K562 (cell line): ENCODE data around the gene MYO18A. TPM values are rescaled to one million over a fixed set of nuclear protein-coding genes. Genes with fewer than 3 reads are reported as not detected.

ENCODE experiments used
- BRD4 ChIP-seq: fragments of 200-600 bp; sonication (generic); IDR thresholded peaks from 2 replicates; pipeline ENCODE4 v1.6.1; 2017; ENCODE audit warnings: inconsistent platforms
- CBX2 ChIP-seq: fragments of 200-600 bp; sonication (generic); IDR thresholded peaks from one replicate; pipeline ENCODE4 v1.6.1; 2012; ENCODE audit warnings: mild to moderate bottlenecking, low read length, inconsistent platforms; ENCODE audit not compliant: insufficient read depth, poor library complexity, severe bottlenecking
- CHD4 ChIP-seq: fragments of 200-600 bp; sonication (generic); IDR thresholded peaks from 3 replicates; pipeline ENCODE4 v1.6.1; 2012; ENCODE audit warnings: low read depth, mild to moderate bottlenecking, mixed read lengths, low read length, inconsistent platforms; ENCODE audit not compliant: insufficient read depth, insufficient replicate concordance, poor library complexity, severe bottlenecking
- E2F5 ChIP-seq: sonication (generic); formaldehyde crosslinking; IDR thresholded peaks from 2 replicates; pipeline ENCODE4 v1.8.0; 2022; ENCODE audit warnings: mild to moderate bottlenecking, missing genetic modification reagents
- ESRRB ChIP-seq: fragments of 250-450 bp; sonication (Bioruptor Pico); IDR thresholded peaks from 2 replicates; pipeline ENCODE4 v1.5.0; 2020; ENCODE audit warnings: mild to moderate bottlenecking, moderate library complexity, borderline replicate concordance
- HNRNPH1 ChIP-seq: fragments of 200-400 bp; formaldehyde crosslinking; optimal IDR thresholded peaks from 2 replicates; pipeline ENCODE3; 2017; ENCODE audit warnings: low read depth, mild to moderate bottlenecking, low read length, moderate library complexity
- ID3 ChIP-seq, 2 experiments: fragments of 250-450 bp in 1 of 2; fragments of 450-650 bp in 1 of 2; sonication (Bioruptor Pico) in 1 of 2; IDR thresholded peaks; 2 replicates each; pipeline versions ENCODE4 v1.6.1 to v1.8.0; 2016 to 2021; ENCODE audit warnings: mild to moderate bottlenecking in 2 of 2, moderate library complexity in 2 of 2, missing compliant biosample characterization in 1 of 2, missing genetic modification characterization in 1 of 2
- MLX ChIP-seq, 2 experiments: fragments of 450-650 bp in 1 of 2; sonication (generic) in 1 of 2; formaldehyde crosslinking; conservative IDR thresholded peaks; 2 replicates each; pipeline versions ENCODE4 v1.4.0 to v1.8.1; 2020 to 2022; ENCODE audit warnings: mild to moderate bottlenecking in 1 of 2, missing genetic modification reagents in 1 of 2
- NEUROD1 ChIP-seq: fragments of 150-350 bp; IDR thresholded peaks from 2 replicates; pipeline ENCODE4 v1.6.1; 2014; ENCODE audit warnings: borderline replicate concordance, low read length, low read depth; ENCODE audit not compliant: partially characterized antibody
- RNF2 ChIP-seq: sonication (generic); IDR thresholded peaks from 2 replicates; pipeline ENCODE4 v1.6.1; 2016
- SNAPC5 ChIP-seq: fragments of 250-450 bp; sonication (Bioruptor Pico); IDR thresholded peaks from 2 replicates; pipeline ENCODE4 v1.8.0; 2021; ENCODE audit warnings: moderate library complexity, mild to moderate bottlenecking, inconsistent platforms
- SUPT5H ChIP-seq: fragments of 450-650 bp; IDR thresholded peaks from 2 replicates; pipeline ENCODE4 v1.6.1; 2016
- ZBTB17 ChIP-seq: fragments of 450-650 bp; formaldehyde crosslinking; IDR thresholded peaks from 2 replicates; pipeline ENCODE4 v1.4.0; 2020; ENCODE audit warnings: mild to moderate bottlenecking
- ZBTB40 ChIP-seq, 2 experiments: fragments of 450-650 bp in 1 of 2; sonication (generic) in 1 of 2; formaldehyde crosslinking in 1 of 2; IDR thresholded peaks; 2 replicates each; pipeline versions ENCODE4 v1.7.1 to v1.9.0; 2016 to 2022; ENCODE audit warnings: inconsistent platforms in 1 of 2, mild to moderate bottlenecking in 1 of 2, missing genetic modification reagents in 1 of 2
- ZNF282 ChIP-seq: sonication (generic); formaldehyde crosslinking; IDR thresholded peaks from 2 replicates; pipeline ENCODE4 v1.8.1; 2023; ENCODE audit warnings: missing genetic modification reagents
- ZNF766 ChIP-seq: fragments of 200-800 bp; sonication (Bioruptor generic); conservative IDR thresholded peaks from 2 replicates; pipeline ENCODE4 v1.6.1; 2016; ENCODE audit warnings: missing genetic modification characterization, missing compliant biosample characterization
- polyA plus RNA-seq, 8 experiments: library from polyadenylated mRNA; depleted of rRNA in 4 of 8; stranded (reverse) in 5 of 8; unstranded in 3 of 8; fragments of >200 nt; fragmentation: Nextera tagmentation in 2 of 8; fragmentation: Illumina TruSeq in 1 of 8; extraction: Ambion mirVana in 2 of 8; extraction: Trizol in 1 of 8; gene quantifications; 2 replicates each; pipeline versions ENCODE4 v1.2.1 to v1.2.3, GENCODE V29; 2011 to 2014; ENCODE audit warnings: inconsistent platforms in 1 of 8, missing spikeins in 1 of 8
- total RNA-seq, 7 experiments: library from RNA; depleted of rRNA in 6 of 7; stranded (reverse); fragments of >200 nt in 6 of 7; fragmentation: Illumina TruSeq in 2 of 7; extraction: Trizol in 2 of 7; gene quantifications; 2 replicates each; pipeline versions ENCODE4 v1.2.1 to v1.2.3, GENCODE V29; 2011 to 2021; ENCODE audit warnings: low replicate concordance in 1 of 7

Gene MYO18A
- total and polyA plus RNA-seq, 9 of the 15 experiments (the other 6 are each of a cell fraction or from before 2014, with no cell fraction given): 2.5 to 65.4 (median 17.1) TPM

GRCh38 chr17:29146369-29146972 lies 33.7 kb downstream of the MYO18A start (continued):
- TF ChIP-seq ZBTB40 (IDR thresholded peaks at IDR 0.05): no peak
- no peak for TF ChIP-seq ZBTB40 (CRISPR knock-in tag; IDR thresholded peaks at IDR 0.05)
- no peak for TF ChIP-seq ZBTB17 (CRISPR knock-in tag)
- TF ChIP-seq CBX2: no peak
- TF ChIP-seq RNF2: no peak
- no peak for TF ChIP-seq ESRRB (CRISPR knock-in tag)
- no peak for TF ChIP-seq ZNF766 (CRISPR knock-in tag)
- TF ChIP-seq ZNF282 (CRISPR knock-in tag): no peak
- TF ChIP-seq NEUROD1: no peak
- TF ChIP-seq CHD4: no peak
- no peak for TF ChIP-seq E2F5 (CRISPR knock-in tag)
- no peak for TF ChIP-seq ID3 (CRISPR knock-in tag; IDR thresholded peaks at IDR 0.05)
- peak; percentile 71; the same call in 1 of the 2 replicates for TF ChIP-seq ID3 (tag; IDR thresholded peaks at IDR 0.05)
- TF ChIP-seq SNAPC5 (CRISPR knock-in tag): no peak
- TF ChIP-seq BRD4: no peak
- no peak for TF ChIP-seq SUPT5H
- TF ChIP-seq MLX (CRISPR knock-in tag; conservative IDR thresholded peaks at IDR 0.05): no peak
- no peak for TF ChIP-seq HNRNPH1
